HG03520 (cell line): ENCODE data around the gene MPHOSPH9.
"Not testable (repeated sequence)": the region's sequence is repeated elsewhere in the genome, so short reads cannot be mapped to it uniquely, and the experiment has no call there.

Experiments
- ATAC-seq: cut with Tn5 transposase; IDR thresholded peaks from one replicate; pipeline ENCODE4 v1.9.1; 2021; ENCODE audit warnings: mild to moderate bottlenecking, moderate library complexity; ENCODE audit not compliant: unreplicated experiment

Gene MPHOSPH9

GRCh38 chr12:123227581-123228258 lies 5.2 kb downstream of the MPHOSPH9 start:
- ATAC-seq: no peak

- no peak for ATAC-seq
These were observed 7.5 kb downstream of the MPHOSPH9 start for GRCh38 chr12:123225443-123225842.

GRCh38 chr12:123223241-123223668 lies 9.7 kb downstream of the MPHOSPH9 start:
- no peak for ATAC-seq

- not testable (repeated sequence) for ATAC-seq
These were observed 25.1 kb downstream of the MPHOSPH9 start for GRCh38 chr12:123207815-123208214.

- ATAC-seq: not testable (repeated sequence)
These were observed 26.1 kb downstream of the MPHOSPH9 start for GRCh38 chr12:123206794-123207193.

- no peak for ATAC-seq
These were observed 32.5 kb downstream of the MPHOSPH9 start for GRCh38 chr12:123200414-123200813.

- no peak for ATAC-seq
These were observed 33.0 kb downstream of the MPHOSPH9 start for GRCh38 chr12:123199936-123200335.

- ATAC-seq: no peak
These were observed 45.3 kb downstream of the MPHOSPH9 start for GRCh38 chr12:123187637-123188036.

GRCh38 chr12:123180171-123180570 lies 52.8 kb downstream of the MPHOSPH9 start:
- ATAC-seq: no peak

GRCh38 chr12:123171967-123172366 lies 61.0 kb downstream of the MPHOSPH9 start:
- no peak for ATAC-seq

- no peak for ATAC-seq
These were observed 65.6 kb downstream of the MPHOSPH9 start for GRCh38 chr12:123167329-123167728.

GRCh38 chr12:123165537-123165936 lies 67.4 kb downstream of the MPHOSPH9 start:
- no peak for ATAC-seq

GRCh38 chr12:123164710-123165261 lies 68.2 kb downstream of the MPHOSPH9 start:
- no peak for ATAC-seq

GRCh38 chr12:123164222-123164621 lies 68.7 kb downstream of the MPHOSPH9 start:
- no peak for ATAC-seq

GRCh38 chr12:123163227-123163626 lies 69.7 kb downstream of the MPHOSPH9 start:
- no peak for ATAC-seq

- ATAC-seq: no peak
These were observed 72.0 kb downstream of the MPHOSPH9 start for GRCh38 chr12:123160801-123161487.

- no peak for ATAC-seq
These were observed 79.0 kb downstream of the MPHOSPH9 start for GRCh38 chr12:123153906-123154305.

GRCh38 chr12:123152833-123153232 lies 80.1 kb downstream of the MPHOSPH9 start:
- ATAC-seq: no peak

- no peak for ATAC-seq
These were observed 81.2 kb downstream of the MPHOSPH9 start for GRCh38 chr12:123151457-123152454.

GRCh38 chr12:123150744-123151456 lies 82.0 kb downstream of the MPHOSPH9 start, which contains the start of gene PITPNM2:
PITPNM2 (minus strand) TSS chr12:123151090; CDS start chr12:123034590, 116,500 bp downstream.
- peak; percentile 48 for ATAC-seq
